ENCODE measurements around the gene BUD13. TPM values are rescaled to one million over a fixed set of nuclear protein-coding genes. Genes with fewer than 3 reads are reported as not detected.

BUD13 gene
- total RNA-seq, 1 experiment from 2014 or later = 22.9 TPM

DNA sequence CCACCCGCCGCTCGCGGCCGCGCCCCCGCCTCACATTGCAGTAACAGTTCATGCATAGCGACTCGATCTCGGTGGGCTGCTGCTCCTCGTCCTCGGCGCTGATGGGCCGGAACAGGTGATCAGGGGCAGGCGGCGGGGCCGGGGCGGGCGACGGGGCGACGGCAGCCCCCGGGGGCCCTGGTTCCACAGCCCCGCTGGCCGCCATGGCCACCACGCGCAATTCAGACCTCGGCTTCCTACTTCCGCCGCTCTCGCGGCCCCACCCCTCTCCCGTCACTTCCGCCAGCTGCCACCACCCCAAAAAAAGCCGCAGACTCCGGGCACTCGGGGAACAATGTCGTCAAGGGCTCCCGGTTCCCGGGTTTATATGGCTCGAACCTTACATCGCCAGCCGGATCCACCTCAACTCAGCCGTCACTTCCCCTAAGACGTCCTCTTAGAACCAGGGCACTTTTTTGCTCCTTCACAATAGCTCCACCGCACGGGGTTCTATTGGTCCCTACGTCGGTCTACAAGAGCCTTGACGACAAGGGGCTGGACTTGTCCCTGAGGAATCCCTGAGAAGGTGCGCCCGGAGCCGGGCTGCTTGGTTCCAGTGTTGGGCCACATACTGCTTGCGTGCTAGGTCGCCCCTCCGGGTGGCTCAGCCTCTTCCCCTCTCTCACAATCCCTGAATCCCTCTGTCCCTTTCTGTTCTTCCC is 15.1 kb upstream of the BUD13 start, which contains the start of gene ZPR1:
Gene ZPR1 (minus strand): TSS at position 238 of the 701 bp plus-strand sequence. CDS start 33 bp downstream, at position 205.
- peak within 1 kb of the TSS; percentile 43; the same call in 1 of the 2 replicates for H3K27ac ChIP-seq (ENCODE audit: low read depth, low read length)
- TF ChIP-seq POLR2AphosphoS5 (IDR thresholded peaks at IDR 0.05; ENCODE audit: low read depth, low read length) (peak; percentile 97), TCF7L2 (IDR thresholded peaks at IDR 0.05; ENCODE audit: borderline replicate concordance, extremely low read depth, insufficient read depth, insufficient read length) (no peak), MAX (IDR thresholded peaks at IDR 0.05) (peak; percentile 84), ZFX (IDR thresholded peaks at IDR 0.05) (peak; percentile 11; the same call in 1 of the 2 replicates), EZH2 (IDR thresholded peaks at IDR 0.05) (no peak), YY1 (IDR thresholded peaks at IDR 0.05; ENCODE audit: extremely low read depth, insufficient replicate concordance, low read depth, low read length) (peak; percentile 76), CBX3 (IDR thresholded peaks at IDR 0.05; ENCODE audit: low read depth) (no peak), SP1 (IDR thresholded peaks at IDR 0.05; ENCODE audit: low read depth) (no peak), SIN3A (IDR thresholded peaks at IDR 0.05; ENCODE audit: low read depth) (peak; percentile 78)
- TF ChIP-seq, protein P1, sequence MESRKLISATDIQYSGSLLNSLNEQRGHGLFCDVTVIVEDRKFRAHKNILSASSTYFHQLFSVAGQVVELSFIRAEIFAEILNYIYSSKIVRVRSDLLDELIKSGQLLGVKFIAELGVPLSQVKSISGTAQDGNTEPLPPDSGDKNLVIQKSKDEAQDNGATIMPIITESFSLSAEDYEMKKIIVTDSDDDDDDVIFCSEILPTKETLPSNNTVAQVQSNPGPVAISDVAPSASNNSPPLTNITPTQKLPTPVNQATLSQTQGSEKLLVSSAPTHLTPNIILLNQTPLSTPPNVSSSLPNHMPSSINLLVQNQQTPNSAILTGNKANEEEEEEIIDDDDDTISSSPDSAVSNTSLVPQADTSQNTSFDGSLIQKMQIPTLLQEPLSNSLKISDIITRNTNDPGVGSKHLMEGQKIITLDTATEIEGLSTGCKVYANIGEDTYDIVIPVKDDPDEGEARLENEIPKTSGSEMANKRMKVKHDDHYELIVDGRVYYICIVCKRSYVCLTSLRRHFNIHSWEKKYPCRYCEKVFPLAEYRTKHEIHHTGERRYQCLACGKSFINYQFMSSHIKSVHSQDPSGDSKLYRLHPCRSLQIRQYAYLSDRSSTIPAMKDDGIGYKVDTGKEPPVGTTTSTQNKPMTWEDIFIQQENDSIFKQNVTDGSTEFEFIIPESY (IDR thresholded peaks at IDR 0.05; ENCODE audit: extremely low read depth, insufficient replicate concordance, low read length) = peak; percentile 50
- peak; percentile 56 for DNase-seq (ENCODE audit: low read depth, low spot score)

More for the DNA sequence above, 15.1 kb upstream of the BUD13 start, which contains the start of gene ZPR1:
- no peaks in the 10 kb centered on the region for H4K20me1 ChIP-seq (ENCODE audit: insufficient read depth)
- ChIA-PET CTCF (interaction anchor here (0.6 to 1.8 kb wide), 7 partner anchors 9 to 318 kb away, joined by 3 to 9 read pairs (median 3); no protein-coding TSS in a partner anchor), RAD21 (ENCODE audit: low non-redundant PET in 1 of 2, low total read pairs in 2 of 2, uncharacterized antibody in 2 of 2, unreplicated experiment in 2 of 2) (interaction anchor here in 1 of 2 experiments (0.6 kb wide), 1 partner anchor 12 kb away, joined by 4 read pairs; no protein-coding TSS in a partner anchor), POLR2A (interaction anchor here (1.3 kb wide), 1 partner anchor 19 kb away, joined by 3 read pairs; no protein-coding TSS in a partner anchor)
- intact Hi-C loops (cut with micrococcal nuclease) = loop anchor here (1.0 kb wide), 1 partner anchor 318 kb away; no protein-coding TSS in a partner anchor
- peak within 1 kb of the TSS; percentile 94 for H3K9ac ChIP-seq (ENCODE audit: low read length)
- peak within 1 kb of the TSS; percentile 93 to 94 for H3K4me3 ChIP-seq (replicated peaks in 1 of 2; ENCODE audit: low read depth in 1 of 2, low read length in 2 of 2)
- peaks cover 12 to 29% of the 10 kb centered on the region in 2 experiments for H3K4me1 ChIP-seq (ENCODE audit: control insufficient read depth in 1 of 2, insufficient read depth in 2 of 2, low read length in 2 of 2)
- peak; percentile 80 for ATAC-seq
- H3K36me3 ChIP-seq (ENCODE audit: control insufficient read depth in 1 of 2, insufficient read depth in 2 of 2, low read length in 2 of 2) = peaks cover 30 to 33% of the 10 kb centered on the region in 2 experiments; a peak in 3 of 4 replicates
- peak within 1 kb of the TSS; percentile 94 for H3K4me2 ChIP-seq (ENCODE audit: low read length)
- H3K9me2 ChIP-seq (ENCODE audit: insufficient read depth) = no peaks in the 10 kb centered on the region
- no peaks in the 10 kb centered on the region for H3K9me3 ChIP-seq (ENCODE audit: control insufficient read depth in 1 of 2, insufficient read depth in 1 of 2, low read depth in 1 of 2, low read length in 2 of 2)
- no peaks in the 10 kb centered on the region for H3K27me3 ChIP-seq (ENCODE audit: insufficient read depth, low read length)
- TSS peak; percentile 98 for BruUV-seq (replicated peaks)
- peaks cover 19% of the 10 kb centered on the region for H3K79me2 ChIP-seq (ENCODE audit: insufficient read depth, low read length)
- no peak within 1 kb of the TSS for H2AFZ ChIP-seq (ENCODE audit: low read depth, low read length, poor library complexity, severe bottlenecking)

Data from HCT116 (cell line).